WERI-Rb-1 (cell line): Measurements from ENCODE around the gene RASEF.

ENCODE experiments used
- DNase-seq: peaks from one replicate; pipeline ENCODE4 v3.0.0-alpha.2; 2020
- H3K27ac ChIP-seq: fragments of 250-450 bp; sonication (Bioruptor Pico); 2 replicates; pipeline ENCODE4 v1.5.1; 2020; ENCODE audit warnings: mild to moderate bottlenecking, moderate library complexity
- H3K27me3 ChIP-seq: fragments of 250-450 bp; sonication (Bioruptor Pico); 2 replicates; pipeline ENCODE4 v1.5.1; 2021; ENCODE audit warnings: mild to moderate bottlenecking, low read depth, moderate library complexity; ENCODE audit not compliant: insufficient read depth, severe bottlenecking
- H3K36me3 ChIP-seq: fragments of 250-450 bp; sonication (Bioruptor Pico); 2 replicates; pipeline ENCODE4 v1.5.1; 2020; ENCODE audit warnings: mild to moderate bottlenecking, moderate library complexity
- H3K4me3 ChIP-seq: 2 replicates; pipeline ENCODE4 v1.5.1; 2011; ENCODE audit warnings: low read depth, mild to moderate bottlenecking, control low read depth, low read length
- H3K9me3 ChIP-seq: fragments of 250-450 bp; sonication (Bioruptor Pico); 2 replicates; pipeline ENCODE4 v1.5.1; 2021; ENCODE audit warnings: mild to moderate bottlenecking, moderate library complexity; ENCODE audit not compliant: severe bottlenecking
- TF ChIP-seq, protein P1 (sequence below): IDR thresholded peaks from 2 replicates; pipeline ENCODE4 v1.5.1; 2011; ENCODE audit warnings: low read depth, mild to moderate bottlenecking, control low read depth, inconsistent platforms, low read length

The RASEF gene

DNA sequence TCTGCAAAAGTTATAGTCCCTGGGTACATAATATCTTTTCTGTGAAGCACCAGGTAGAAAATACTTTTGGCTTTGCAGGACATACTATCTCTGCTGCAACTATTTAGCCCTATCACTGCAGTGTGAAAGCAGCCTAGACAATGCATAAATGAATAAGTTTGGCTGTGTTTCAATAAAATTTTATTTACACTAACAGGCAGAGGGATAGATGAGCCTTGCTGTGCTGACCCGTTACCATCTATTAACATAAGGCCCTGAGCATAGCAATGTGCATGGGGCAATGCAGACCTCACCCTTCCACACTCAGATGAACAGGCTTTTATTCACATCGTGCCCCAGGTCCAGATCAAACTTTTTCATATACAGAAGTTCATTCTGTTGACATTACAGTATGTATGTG is 27.8 kb downstream of the RASEF start:
- Histone ChIP-seq H3K4me3 (no peak overlapping the region), H3K27ac (no peak overlapping the region), H3K9me3 (no peaks in the 10 kb centered on the region), H3K27me3 (no peaks in the 10 kb centered on the region), H3K36me3 (no peaks in the 10 kb centered on the region)
- TF ChIP-seq, protein P1, sequence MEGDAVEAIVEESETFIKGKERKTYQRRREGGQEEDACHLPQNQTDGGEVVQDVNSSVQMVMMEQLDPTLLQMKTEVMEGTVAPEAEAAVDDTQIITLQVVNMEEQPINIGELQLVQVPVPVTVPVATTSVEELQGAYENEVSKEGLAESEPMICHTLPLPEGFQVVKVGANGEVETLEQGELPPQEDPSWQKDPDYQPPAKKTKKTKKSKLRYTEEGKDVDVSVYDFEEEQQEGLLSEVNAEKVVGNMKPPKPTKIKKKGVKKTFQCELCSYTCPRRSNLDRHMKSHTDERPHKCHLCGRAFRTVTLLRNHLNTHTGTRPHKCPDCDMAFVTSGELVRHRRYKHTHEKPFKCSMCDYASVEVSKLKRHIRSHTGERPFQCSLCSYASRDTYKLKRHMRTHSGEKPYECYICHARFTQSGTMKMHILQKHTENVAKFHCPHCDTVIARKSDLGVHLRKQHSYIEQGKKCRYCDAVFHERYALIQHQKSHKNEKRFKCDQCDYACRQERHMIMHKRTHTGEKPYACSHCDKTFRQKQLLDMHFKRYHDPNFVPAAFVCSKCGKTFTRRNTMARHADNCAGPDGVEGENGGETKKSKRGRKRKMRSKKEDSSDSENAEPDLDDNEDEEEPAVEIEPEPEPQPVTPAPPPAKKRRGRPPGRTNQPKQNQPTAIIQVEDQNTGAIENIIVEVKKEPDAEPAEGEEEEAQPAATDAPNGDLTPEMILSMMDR: no peak
- no peak for DNase-seq

DNA sequence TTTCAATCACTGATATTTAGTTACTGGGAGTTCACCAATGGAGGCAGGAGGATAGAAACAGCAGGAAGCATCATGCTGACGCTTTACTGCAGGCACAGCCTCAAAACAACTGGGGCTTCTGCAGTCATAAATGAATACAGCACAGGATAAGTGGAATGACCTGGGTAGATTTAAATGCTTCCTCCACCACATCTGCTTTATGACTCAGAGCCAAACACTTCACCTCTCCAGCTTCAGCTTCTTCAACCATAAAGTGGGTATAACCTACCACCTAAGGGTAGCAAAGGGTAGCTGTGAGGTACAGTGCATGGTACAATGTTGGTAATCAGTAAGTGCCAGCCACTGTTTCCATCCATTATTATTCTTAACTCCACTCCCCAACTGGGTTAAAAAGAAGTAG is 28.4 kb downstream of the RASEF start:
- no peaks in the 10 kb centered on the region for H3K9me3 ChIP-seq
- no peak overlapping the region for H3K4me3 ChIP-seq
- no peaks in the 10 kb centered on the region for H3K27me3 ChIP-seq
- H3K27ac ChIP-seq: no peak overlapping the region
- H3K36me3 ChIP-seq: no peaks in the 10 kb centered on the region
- DNase-seq: no peak
- TF ChIP-seq, protein P1: no peak

DNA sequence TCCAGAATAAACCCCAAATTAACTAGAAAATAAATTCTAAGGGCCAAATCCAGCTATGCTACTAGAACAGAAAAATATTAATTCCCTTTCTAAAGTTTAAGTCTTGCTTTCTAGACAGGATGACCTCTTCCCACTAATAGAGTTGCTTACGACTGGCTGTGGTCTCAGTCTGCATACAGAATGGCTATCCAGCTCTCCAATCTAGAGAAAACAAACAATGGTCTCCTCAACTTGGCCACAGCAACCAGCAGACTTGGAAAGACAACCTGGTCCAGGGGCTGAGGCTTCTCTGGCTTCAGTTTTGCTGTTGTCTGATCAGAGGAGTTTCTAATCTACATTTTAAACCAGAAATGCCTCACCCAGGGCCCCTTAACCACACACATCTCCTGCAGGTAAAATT is 28.9 kb downstream of the RASEF start:
- no peak for DNase-seq
- Histone ChIP-seq H3K9me3 (no peaks in the 10 kb centered on the region), H3K4me3 (no peak overlapping the region), H3K36me3 (no peaks in the 10 kb centered on the region), H3K27me3 (no peaks in the 10 kb centered on the region), H3K27ac (no peak overlapping the region)
- TF ChIP-seq, protein P1: no peak

DNA sequence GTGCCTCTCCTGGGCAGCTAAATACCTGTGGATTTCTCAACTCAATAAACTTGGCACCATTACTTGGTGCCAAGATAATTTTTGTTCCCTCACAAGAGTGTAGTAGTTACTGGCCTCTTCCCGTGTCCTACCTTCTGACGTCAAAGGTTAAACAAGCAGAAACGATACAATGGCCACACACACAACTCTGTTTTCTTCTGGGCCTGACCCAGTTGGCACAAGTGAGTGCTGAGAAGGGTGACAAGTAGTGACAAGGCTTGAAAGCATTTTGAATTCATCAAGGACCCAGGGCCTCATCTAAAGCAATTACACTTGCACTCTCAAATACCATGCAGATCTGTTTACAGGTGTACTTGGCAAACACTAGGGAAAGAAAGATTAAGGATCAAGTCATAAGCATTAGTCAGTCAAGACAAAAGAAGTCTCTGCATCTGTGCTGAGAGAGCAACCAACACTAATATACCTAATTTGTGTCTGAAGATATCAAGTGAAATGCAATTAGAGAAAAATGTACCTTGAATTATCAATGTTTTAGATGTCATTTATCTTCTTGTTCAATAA is 30.8 kb downstream of the RASEF start:
- Histone ChIP-seq H3K36me3 (no peaks in the 10 kb centered on the region), H3K27me3 (no peaks in the 10 kb centered on the region), H3K27ac (no peak overlapping the region), H3K9me3 (no peaks in the 10 kb centered on the region), H3K4me3 (no peak overlapping the region)
- TF ChIP-seq, protein P1: no peak
- DNase-seq: no peak

DNA sequence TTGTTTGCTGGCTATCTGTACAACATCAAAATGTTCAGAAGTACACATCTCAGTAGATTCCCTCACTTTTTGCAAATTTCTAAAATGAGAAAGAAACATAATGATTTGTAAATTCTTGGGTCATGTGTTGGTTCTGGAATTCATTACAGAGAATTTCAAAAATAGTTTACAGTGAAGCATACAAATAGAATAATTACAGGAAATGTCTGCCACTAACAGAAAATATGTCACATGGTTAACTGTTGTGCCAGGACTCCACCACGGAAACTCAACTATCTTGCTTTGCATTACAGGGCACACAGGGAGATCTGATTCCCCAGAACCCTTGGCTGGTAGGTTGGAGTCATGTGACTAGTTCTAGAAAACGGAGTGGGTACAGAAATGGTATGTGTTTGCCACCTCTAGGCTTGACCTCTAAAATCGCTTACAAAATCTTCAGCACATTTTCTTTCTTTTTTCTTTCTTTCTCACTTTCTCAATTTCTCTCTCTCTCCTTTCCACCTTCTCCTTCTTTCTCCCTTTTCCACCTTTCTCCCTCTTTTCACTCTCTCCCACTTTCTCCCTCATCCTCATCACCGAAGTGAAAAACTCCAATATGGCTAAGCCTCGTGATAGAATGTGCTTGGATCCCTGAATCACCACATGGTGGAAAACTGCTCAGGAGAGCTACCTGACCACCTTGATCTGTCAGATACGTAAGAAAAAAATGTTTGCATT is 32.4 kb downstream of the RASEF start:
- no peaks in the 10 kb centered on the region for H3K27me3 ChIP-seq
- H3K27ac ChIP-seq: no peak overlapping the region
- H3K36me3 ChIP-seq: no peaks in the 10 kb centered on the region
- no peak for DNase-seq
- no peak overlapping the region for H3K4me3 ChIP-seq
- TF ChIP-seq, protein P1: no peak
- H3K9me3 ChIP-seq: no peaks in the 10 kb centered on the region
